ENCODE data around the gene UGP2. TPM values are rescaled to one million over a fixed set of nuclear protein-coding genes. Genes with fewer than 3 reads are reported as not detected.

UGP2 gene
- total RNA-seq, 1 experiment from 2014 or later, result 89.5 TPM

- no TSS peak for BruUV-seq (replicated peaks)
- H3K27ac ChIP-seq, result no peak overlapping the region
- no peak overlapping the region for H2AFZ ChIP-seq
- POLR2A ChIA-PET (ENCODE audit: unreplicated experiment), result no interaction called here
- H3K36me3 ChIP-seq (ENCODE audit: low read depth), result peaks cover 22% of the 10 kb centered on the region; the same call in 1 of the 2 replicates
- TF ChIP-seq EZH2 (IDR thresholded peaks at IDR 0.05; ENCODE audit: low read depth) (no peak), CTCF (conservative IDR thresholded peaks at IDR 0.05) (no peak)
- no peak overlapping the region for H3K4me2 ChIP-seq
- no peaks in the 10 kb centered on the region for H3F3A ChIP-seq (ENCODE audit: insufficient read depth, low read depth)
- peaks cover 6% of the 10 kb centered on the region; the same call in 1 of the 2 replicates for H3K9me3 ChIP-seq (ENCODE audit: insufficient read depth, low read depth)
- no peak overlapping the region for H3K4me3 ChIP-seq
- no peaks in the 10 kb centered on the region for H3K27me3 ChIP-seq (ENCODE audit: insufficient read depth, low read depth)
- no peaks in the 10 kb centered on the region for H3K4me1 ChIP-seq (replicated peaks; ENCODE audit: insufficient read depth)
- H3K9me2 ChIP-seq (ENCODE audit: insufficient read depth), result no peaks in the 10 kb centered on the region
- CTCF ChIA-PET, result no interaction called here
- H3K79me2 ChIP-seq (ENCODE audit: low read depth), result peaks cover 9% of the 10 kb centered on the region; the same call in 1 of the 2 replicates
- H4K20me1 ChIP-seq (ENCODE audit: insufficient read depth), result no peaks in the 10 kb centered on the region; the same call in 1 of the 2 replicates
- intact Hi-C loops (cut with micrococcal nuclease; ENCODE audit: unreplicated experiment), result no loop called here
- no peak for DNase-seq
Observed at GRCh38 chr2:63876311-63876710, 34.6 kb downstream of the UGP2 start.

GRCh38 chr2:63878486-63878885 lies 36.8 kb downstream of the UGP2 start:
- ChIA-PET POLR2A (ENCODE audit: unreplicated experiment) (no interaction called here), CTCF (interaction anchor here (0.7 kb wide), 1 partner anchor 138 kb away, joined by 3 read pairs; no protein-coding TSS in a partner anchor)
- Histone ChIP-seq H3K4me3 (no peak overlapping the region), H2AFZ (no peak overlapping the region), H3K9me3 (ENCODE audit: insufficient read depth, low read depth) (peaks cover 6% of the 10 kb centered on the region; the same call in 1 of the 2 replicates), H4K20me1 (ENCODE audit: insufficient read depth) (no peaks in the 10 kb centered on the region; the same call in 1 of the 2 replicates), H3K36me3 (ENCODE audit: low read depth) (peaks cover 16% of the 10 kb centered on the region; the same call in 1 of the 2 replicates), H3F3A (ENCODE audit: insufficient read depth, low read depth) (no peaks in the 10 kb centered on the region), H3K27me3 (ENCODE audit: insufficient read depth, low read depth) (no peaks in the 10 kb centered on the region), H3K4me1 (replicated peaks; ENCODE audit: insufficient read depth) (no peaks in the 10 kb centered on the region), H3K9me2 (ENCODE audit: insufficient read depth) (no peaks in the 10 kb centered on the region), H3K79me2 (ENCODE audit: low read depth) (no peaks in the 10 kb centered on the region; the same call in 1 of the 2 replicates), H3K27ac (no peak overlapping the region), H3K4me2 (no peak overlapping the region)
- intact Hi-C loops (cut with micrococcal nuclease; ENCODE audit: unreplicated experiment), result no loop called here
- TF ChIP-seq EZH2 (IDR thresholded peaks at IDR 0.05; ENCODE audit: low read depth) (no peak), CTCF (conservative IDR thresholded peaks at IDR 0.05) (no peak)
- no peak for DNase-seq
- no TSS peak for BruUV-seq (replicated peaks)

- intact Hi-C loops (cut with micrococcal nuclease; ENCODE audit: unreplicated experiment), result no loop called here
- no TSS peak for BruUV-seq (replicated peaks)
- TF ChIP-seq EZH2 (IDR thresholded peaks at IDR 0.05; ENCODE audit: low read depth) (no peak), CTCF (conservative IDR thresholded peaks at IDR 0.05) (no peak)
Observed at GRCh38 chr2:63879876-63880433, 38.3 kb downstream of the UGP2 start.

More at GRCh38 chr2:63879876-63880433, 38.3 kb downstream of the UGP2 start:
- H3K9me2 ChIP-seq (ENCODE audit: insufficient read depth), result no peaks in the 10 kb centered on the region
- no peak overlapping the region for H3K27ac ChIP-seq
- H3K4me1 ChIP-seq (replicated peaks; ENCODE audit: insufficient read depth), result no peaks in the 10 kb centered on the region
- 0 out of 2 replicates have a peak, but pooled peaks cover 7% of the 10 kb centered on the region for H3K36me3 ChIP-seq (ENCODE audit: low read depth)
- no peaks in the 10 kb centered on the region for H3K27me3 ChIP-seq (ENCODE audit: insufficient read depth, low read depth)
- H3K4me2 ChIP-seq, result no peak overlapping the region
- no peak overlapping the region for H2AFZ ChIP-seq
- POLR2A ChIA-PET (ENCODE audit: unreplicated experiment), result no interaction called here
- H3K79me2 ChIP-seq (ENCODE audit: low read depth), result no peaks in the 10 kb centered on the region
- H4K20me1 ChIP-seq (ENCODE audit: insufficient read depth), result no peaks in the 10 kb centered on the region; the same call in 1 of the 2 replicates
- H3K9me3 ChIP-seq (ENCODE audit: insufficient read depth, low read depth), result no peaks in the 10 kb centered on the region
- H3K4me3 ChIP-seq, result no peak overlapping the region
- no peak for DNase-seq
- H3F3A ChIP-seq (ENCODE audit: insufficient read depth, low read depth), result no peaks in the 10 kb centered on the region
- CTCF ChIA-PET, result no interaction called here
